H1 (cell line): ENCODE measurements around the gene POLR3C. TPM values are rescaled to one million over a fixed set of nuclear protein-coding genes. Genes with fewer than 3 reads are reported as not detected.

Experiments used
- ATF2 ChIP-seq: IDR thresholded peaks from 2 replicates; pipeline ENCODE4 v1.6.1; 2012; ENCODE audit warnings: low read length, inconsistent platforms
- CHD2 ChIP-seq: IDR thresholded peaks from 2 replicates; pipeline ENCODE4 v1.6.1; 2012; ENCODE audit warnings: low read length, improper control_type of control experiment
- EZH2 ChIP-seq: fragments of 200-600 bp; sonication (generic); IDR thresholded peaks from 2 replicates; pipeline ENCODE4 v1.7.1; 2012; ENCODE audit warnings: low read depth, mild to moderate bottlenecking, moderate library complexity, low read length, inconsistent platforms; ENCODE audit not compliant: severe bottlenecking
- HDAC2 ChIP-seq, 2 experiments: fragments of 300-600 bp in 1 of 2; sonication (generic) in 1 of 2; IDR thresholded peaks; 2 replicates each; pipeline ENCODE4 v1.6.1; 2011 to 2012; ENCODE audit warnings: low read depth in 2 of 2, low read length in 2 of 2, mild to moderate bottlenecking in 2 of 2, moderate library complexity in 2 of 2, borderline replicate concordance in 1 of 2, inconsistent platforms in 1 of 2
- POLR2A ChIP-seq, 2 experiments: IDR thresholded peaks; 1 replicate in 1 of 2; 2 replicates in 1 of 2; pipeline ENCODE4 v1.6.1; 2011; ENCODE audit warnings: low read depth in 2 of 2, low read length in 2 of 2, mild to moderate bottlenecking in 2 of 2; ENCODE audit errors: control extremely low read depth in 1 of 2
- SUZ12 ChIP-seq: fragments of 200-600 bp; sonication (generic); IDR thresholded peaks from 2 replicates; pipeline ENCODE4 v1.6.1; 2012; ENCODE audit warnings: mild to moderate bottlenecking, inconsistent platforms, low read length, moderate library complexity, mixed read lengths
- TAF1 ChIP-seq: IDR thresholded peaks from 2 replicates; pipeline ENCODE4 v1.6.1; 2011; ENCODE audit warnings: mild to moderate bottlenecking, low read depth, low read length
- TCF12 ChIP-seq: IDR thresholded peaks from 2 replicates; pipeline ENCODE4 v1.6.1; 2011; ENCODE audit warnings: low read depth, mild to moderate bottlenecking, low read length
- USF2 ChIP-seq: IDR thresholded peaks from 2 replicates; pipeline ENCODE4 v1.6.1; 2011; ENCODE audit warnings: low read length, improper control_type of control experiment
- polyA plus RNA-seq, 7 experiments: library from polyadenylated mRNA; depleted of rRNA in 3 of 7; stranded (reverse) in 5 of 7; unstranded in 2 of 7; fragments of >200 nt in 5 of 7; fragments of 200-250 nt in 2 of 7; gene quantifications; 1 replicate in 5 of 7; 2 replicates in 1 of 7; 4 replicates in 1 of 7; pipeline versions ENCODE4 v1.2.1 to v1.2.3, GENCODE V29; 2011 to 2013; ENCODE audit warnings: missing spikeins in 2 of 7, mixed read lengths in 2 of 7
- total RNA-seq: library from RNA; stranded (reverse); fragmentation: NEBNext Ultra II Directional; extraction: Animal tissue kit (Norgen Biotek cat#: 25700); gene quantifications from 2 replicates; pipeline ENCODE4 v1.2.1, GENCODE V29; 2021

The POLR3C gene
- total and polyA plus RNA-seq, 2 of the 8 experiments (the other 6 are each of a cell fraction or from before 2014, with no cell fraction given) = 26.8 TPM

GRCh38 chr1:145782272-145783099, 41.5 kb upstream of the POLR3C start (continued):
- no peak for TF ChIP-seq ATF2
- TF ChIP-seq EZH2 = no peak
- no peak for TF ChIP-seq TCF12
- TF ChIP-seq POLR2A (IDR thresholded peaks at IDR 0.05; ENCODE audit: control extremely low read depth in 1 of 2, low read depth in 2 of 2, low read length in 2 of 2) = no peak
- no peak for TF ChIP-seq CHD2
- no peak for TF ChIP-seq SUZ12
- no peak for TF ChIP-seq HDAC2 (IDR thresholded peaks at IDR 0.05; ENCODE audit: borderline replicate concordance in 1 of 2, low read depth in 2 of 2, low read length in 2 of 2)
- no peak for TF ChIP-seq TAF1
- TF ChIP-seq USF2 = no peak
